GM12801 (cell line): Measurements from ENCODE around the gene YWHAG.

Experiments used
- CTCF ChIP-seq: IDR thresholded peaks from one replicate; pipeline ENCODE4 v1.5.1; 2011; ENCODE audit warnings: control low read depth; ENCODE audit not compliant: insufficient read length; ENCODE audit errors: extremely low read depth

YWHAG gene

GRCh38 chr7:76369018-76369417, 10.2 kb upstream of the YWHAG start:
- no peak for TF ChIP-seq CTCF

GRCh38 chr7:76368190-76368589, 9.4 kb upstream of the YWHAG start:
- TF ChIP-seq CTCF, result no peak

GRCh38 chr7:76364198-76364584, 5.4 kb upstream of the YWHAG start:
- TF ChIP-seq CTCF, result no peak

GRCh38 chr7:76359978-76360638, 1.3 kb upstream of the YWHAG start:
- no peak for TF ChIP-seq CTCF

- no peak for TF ChIP-seq CTCF
Measured at GRCh38 chr7:76359111-76359977, 553 bp upstream of the YWHAG start.

GRCh38 chr7:76358011-76358480, 745 bp downstream of the YWHAG start:
- no peak for TF ChIP-seq CTCF

GRCh38 chr7:76357475-76358010, 1.2 kb downstream of the YWHAG start:
- TF ChIP-seq CTCF, result no peak
